Loucy (cell line): Measurements from ENCODE around the gene CLEC18A.
"Not testable (repeated sequence)": the region's sequence is repeated elsewhere in the genome, so short reads cannot be mapped to it uniquely, and the experiment has no call there.

Experiments used
- EZH2phosphoT487 ChIP-seq: fragments of 200-600 bp; IDR thresholded peaks from 2 replicates; pipeline ENCODE4 v1.6.1; 2018; ENCODE audit warnings: antibody characterized with exemption, mild to moderate bottlenecking, moderate library complexity, borderline replicate concordance
- TF ChIP-seq, protein P1 (sequence below): fragments of 200-600 bp; sonication (generic); conservative IDR thresholded peaks from 2 replicates; pipeline ENCODE4 v1.5.1; 2014; ENCODE audit warnings: mild to moderate bottlenecking, antibody characterized with exemption, low read length

DNA sequence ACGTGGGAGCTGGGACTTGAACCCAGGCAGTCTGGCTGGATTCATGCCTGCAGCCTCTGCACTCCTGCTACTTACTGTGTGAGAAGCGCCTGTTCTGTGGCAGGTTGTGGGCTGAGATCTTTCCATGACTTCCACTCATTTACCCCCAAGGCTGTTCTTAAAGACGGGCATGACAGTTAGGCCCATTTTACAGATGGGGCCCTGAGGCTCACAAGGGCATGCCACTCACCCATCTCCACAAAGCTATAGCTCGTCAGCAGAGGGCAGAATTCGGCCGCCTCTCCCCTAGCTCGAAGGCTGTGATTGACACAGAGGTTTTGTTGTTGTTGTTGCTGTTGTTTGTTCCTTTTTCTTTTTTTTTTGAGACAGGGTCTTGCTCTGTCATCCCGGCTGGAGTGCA lies 21.8 kb downstream of the CLEC18A start:
- TF ChIP-seq, protein P1, sequence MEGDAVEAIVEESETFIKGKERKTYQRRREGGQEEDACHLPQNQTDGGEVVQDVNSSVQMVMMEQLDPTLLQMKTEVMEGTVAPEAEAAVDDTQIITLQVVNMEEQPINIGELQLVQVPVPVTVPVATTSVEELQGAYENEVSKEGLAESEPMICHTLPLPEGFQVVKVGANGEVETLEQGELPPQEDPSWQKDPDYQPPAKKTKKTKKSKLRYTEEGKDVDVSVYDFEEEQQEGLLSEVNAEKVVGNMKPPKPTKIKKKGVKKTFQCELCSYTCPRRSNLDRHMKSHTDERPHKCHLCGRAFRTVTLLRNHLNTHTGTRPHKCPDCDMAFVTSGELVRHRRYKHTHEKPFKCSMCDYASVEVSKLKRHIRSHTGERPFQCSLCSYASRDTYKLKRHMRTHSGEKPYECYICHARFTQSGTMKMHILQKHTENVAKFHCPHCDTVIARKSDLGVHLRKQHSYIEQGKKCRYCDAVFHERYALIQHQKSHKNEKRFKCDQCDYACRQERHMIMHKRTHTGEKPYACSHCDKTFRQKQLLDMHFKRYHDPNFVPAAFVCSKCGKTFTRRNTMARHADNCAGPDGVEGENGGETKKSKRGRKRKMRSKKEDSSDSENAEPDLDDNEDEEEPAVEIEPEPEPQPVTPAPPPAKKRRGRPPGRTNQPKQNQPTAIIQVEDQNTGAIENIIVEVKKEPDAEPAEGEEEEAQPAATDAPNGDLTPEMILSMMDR: not testable (repeated sequence)
- not testable (repeated sequence) for TF ChIP-seq EZH2phosphoT487
